Stimulated activated CD8-positive, alpha-beta memory T cell treated with anti-CD3 and anti-CD28 coated beads, Interleukin-7, amount 100 ng/mL, for 48 hours (primary cell): Measurements from ENCODE around the gene ADAP1.
"Not testable (repeated sequence)": the region's sequence is repeated elsewhere in the genome, so short reads cannot be mapped to it uniquely, and the experiment has no call there.

Source experiments
- DNase-seq, 2 donors: peaks; one replicate each; pipeline ENCODE4 v3.0.0-alpha.2; 2020; ENCODE audit warnings: low read depth in 1 of 2; ENCODE audit errors: extremely low read depth in 1 of 2

The ADAP1 gene, protein sequence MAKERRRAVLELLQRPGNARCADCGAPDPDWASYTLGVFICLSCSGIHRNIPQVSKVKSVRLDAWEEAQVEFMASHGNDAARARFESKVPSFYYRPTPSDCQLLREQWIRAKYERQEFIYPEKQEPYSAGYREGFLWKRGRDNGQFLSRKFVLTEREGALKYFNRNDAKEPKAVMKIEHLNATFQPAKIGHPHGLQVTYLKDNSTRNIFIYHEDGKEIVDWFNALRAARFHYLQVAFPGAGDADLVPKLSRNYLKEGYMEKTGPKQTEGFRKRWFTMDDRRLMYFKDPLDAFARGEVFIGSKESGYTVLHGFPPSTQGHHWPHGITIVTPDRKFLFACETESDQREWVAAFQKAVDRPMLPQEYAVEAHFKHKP

GRCh38 chr7:954330-955238 lies at the start of gene ADAP1:
Gene ADAP1 (minus strand): TSS chr7:954680. CDS start chr7:954477, 203 bp downstream.
- DNase-seq = peak; percentile 17 to 39

DNA sequence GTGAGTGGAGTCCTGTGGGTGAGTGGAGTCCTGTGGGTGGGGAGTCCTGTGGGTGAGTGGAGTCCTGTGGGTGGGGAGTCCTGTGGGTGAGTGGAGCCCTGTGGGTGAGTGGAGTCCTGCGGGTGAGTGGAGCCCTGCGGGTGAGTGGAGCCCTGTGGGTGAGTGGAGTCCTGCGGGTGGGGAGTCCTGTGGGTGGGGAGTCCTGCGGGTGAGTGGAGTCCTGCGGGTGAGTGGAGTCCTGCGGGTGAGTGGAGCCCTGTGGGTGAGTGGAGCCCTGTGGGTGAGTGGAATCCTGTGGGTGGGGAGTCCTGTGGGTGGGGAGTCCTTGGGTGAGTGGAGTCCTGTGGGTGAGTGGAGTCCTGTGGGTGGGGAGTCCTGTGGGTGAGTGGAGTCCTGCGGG lies 48.0 kb upstream of the ADAP1 start:
- DNase-seq = not testable (repeated sequence)

DNA sequence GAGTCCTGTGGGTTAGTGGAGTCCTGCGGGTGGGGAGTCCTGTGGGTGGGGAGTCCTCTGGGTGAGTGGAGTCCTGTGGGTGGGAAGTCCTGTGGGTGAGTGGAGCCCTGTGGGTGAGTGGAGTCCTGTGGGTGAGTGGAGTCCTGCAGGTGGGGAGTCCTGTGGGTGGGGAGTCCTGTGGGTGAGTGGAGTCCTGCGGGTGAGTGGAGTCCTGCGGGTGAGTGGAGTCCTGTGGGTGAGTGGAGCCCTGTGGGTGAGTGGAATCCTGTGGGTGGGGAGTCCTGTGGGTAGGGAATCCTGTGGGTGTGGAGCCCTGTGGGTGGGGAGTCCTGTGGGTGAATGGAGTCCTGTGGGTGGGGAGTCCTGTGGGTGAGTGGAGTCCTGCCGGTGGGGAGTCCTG lies 47.5 kb upstream of the ADAP1 start:
- DNase-seq = not testable (repeated sequence)

DNA sequence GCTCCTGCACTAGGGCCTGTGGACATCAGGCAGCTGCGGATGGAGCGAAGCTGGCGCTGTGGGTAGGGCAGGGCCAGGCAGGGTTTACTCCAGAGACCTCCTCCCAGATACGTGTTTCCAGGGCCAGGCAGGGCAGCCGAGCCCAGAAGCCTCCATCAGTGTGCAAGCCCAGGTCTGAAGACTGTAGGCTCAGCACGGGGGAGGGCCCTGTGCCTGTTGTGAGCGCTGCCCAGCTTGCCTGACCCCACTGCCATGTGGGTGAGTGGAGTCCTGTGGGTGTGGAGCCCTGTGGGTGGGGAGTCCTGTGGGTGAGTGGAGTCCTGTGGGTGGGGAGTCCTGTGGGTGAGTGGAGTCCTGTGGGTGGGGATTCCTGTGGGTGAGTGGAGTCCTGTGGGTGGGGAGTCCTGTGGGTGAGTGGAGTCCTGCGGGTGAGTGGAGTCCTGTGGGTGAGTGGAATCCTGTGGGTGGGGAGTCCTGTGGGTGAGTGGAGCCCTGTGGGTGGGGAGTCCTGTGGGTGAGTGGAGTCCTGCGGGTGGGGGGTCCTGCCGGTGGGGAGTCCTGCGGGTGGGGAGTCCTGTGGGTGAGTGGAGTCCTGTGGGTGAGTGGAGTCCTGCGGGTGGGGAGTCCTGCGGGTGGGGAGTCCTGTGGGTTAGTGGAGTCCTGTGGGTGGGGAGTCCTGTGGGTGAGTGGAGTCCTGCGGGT lies 46.7 kb upstream of the ADAP1 start:
- DNase-seq = not testable (repeated sequence)

GRCh38 chr7:999941-1000935 lies 45.8 kb upstream of the ADAP1 start:
- no peak for DNase-seq

DNA sequence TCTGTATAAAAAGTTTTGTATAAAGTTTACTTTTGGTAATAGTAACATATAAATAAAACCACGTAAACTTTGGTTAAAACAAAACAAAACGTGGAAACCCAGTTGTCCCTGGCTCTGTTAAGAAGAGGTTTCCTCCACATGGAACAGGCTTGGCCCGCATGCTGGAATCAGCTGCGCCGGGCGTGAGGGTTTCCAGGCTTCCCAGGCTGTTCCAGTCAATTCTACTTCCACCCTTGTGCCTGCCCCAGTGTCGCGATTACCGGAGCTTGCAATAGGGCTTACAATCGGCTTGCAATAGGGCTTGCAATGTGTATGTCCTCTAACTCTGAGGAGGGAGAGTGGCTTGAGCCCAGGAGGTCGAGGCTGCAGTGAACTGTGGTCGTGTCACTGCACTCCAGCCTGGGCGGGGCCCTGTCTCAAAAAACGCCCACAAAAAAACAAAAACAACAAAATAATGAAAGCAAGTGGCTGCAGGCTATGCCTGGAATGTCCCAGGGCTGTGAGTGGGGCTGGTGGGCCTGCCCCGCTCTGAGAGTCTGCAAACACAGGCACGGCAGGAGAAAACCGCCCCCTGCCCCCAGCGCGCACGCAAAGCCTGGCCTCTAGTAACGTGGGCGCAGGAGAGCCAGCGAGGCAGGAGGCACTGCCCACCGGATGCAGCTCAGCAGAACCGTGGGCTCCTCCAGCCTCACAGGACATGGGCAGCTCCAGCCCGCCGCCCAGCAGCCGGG lies 44.8 kb upstream of the ADAP1 start:
- no peak for DNase-seq

DNA sequence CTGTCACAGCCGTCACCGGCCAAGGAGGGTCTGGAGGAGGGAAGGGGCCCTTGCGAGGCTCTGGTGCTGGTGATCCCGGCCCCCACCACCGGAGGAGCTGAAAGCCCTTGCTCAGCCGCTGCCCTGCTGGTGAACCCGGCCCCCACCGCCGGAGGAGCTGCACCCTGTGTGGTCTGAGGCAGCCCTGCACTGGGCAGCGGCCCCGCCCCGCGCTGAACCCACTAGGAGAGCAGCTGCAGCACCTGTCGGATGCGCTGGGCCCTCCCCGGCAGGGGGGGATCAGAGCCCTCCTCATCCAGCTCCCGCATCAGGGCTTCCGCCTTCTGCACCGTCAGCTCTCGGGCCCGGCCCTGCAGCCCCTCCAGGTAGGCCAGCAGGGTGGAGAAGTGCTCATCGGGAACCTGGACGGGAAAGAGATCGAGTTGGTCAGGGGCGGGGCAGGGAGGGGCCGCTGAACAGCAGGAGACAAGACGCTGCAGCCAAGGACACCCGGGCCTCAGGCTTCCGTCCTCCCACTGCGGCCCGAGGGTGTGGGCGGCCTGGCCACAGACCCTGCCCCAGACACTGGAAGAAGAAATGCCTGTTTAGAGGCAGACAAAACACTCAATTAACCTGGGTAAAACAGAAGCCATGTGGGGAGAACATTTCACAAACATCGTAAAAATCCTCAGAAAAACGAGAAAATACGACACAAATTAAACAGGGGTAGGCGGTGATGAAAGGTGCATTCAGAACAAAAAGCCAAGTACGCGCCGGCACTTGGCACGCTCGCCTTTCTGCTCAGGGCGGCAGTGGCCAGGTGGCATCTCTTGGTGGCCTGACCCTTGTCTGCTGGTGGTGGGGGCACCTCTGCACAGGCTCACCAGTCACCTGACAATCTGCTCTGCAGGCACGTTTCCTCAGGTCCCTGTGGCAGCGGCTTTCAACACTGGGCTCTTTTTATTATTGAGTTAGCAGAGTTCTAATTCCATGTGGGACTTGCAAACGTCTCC lies 43.2 kb upstream of the ADAP1 start:
- no peak for DNase-seq

DNA sequence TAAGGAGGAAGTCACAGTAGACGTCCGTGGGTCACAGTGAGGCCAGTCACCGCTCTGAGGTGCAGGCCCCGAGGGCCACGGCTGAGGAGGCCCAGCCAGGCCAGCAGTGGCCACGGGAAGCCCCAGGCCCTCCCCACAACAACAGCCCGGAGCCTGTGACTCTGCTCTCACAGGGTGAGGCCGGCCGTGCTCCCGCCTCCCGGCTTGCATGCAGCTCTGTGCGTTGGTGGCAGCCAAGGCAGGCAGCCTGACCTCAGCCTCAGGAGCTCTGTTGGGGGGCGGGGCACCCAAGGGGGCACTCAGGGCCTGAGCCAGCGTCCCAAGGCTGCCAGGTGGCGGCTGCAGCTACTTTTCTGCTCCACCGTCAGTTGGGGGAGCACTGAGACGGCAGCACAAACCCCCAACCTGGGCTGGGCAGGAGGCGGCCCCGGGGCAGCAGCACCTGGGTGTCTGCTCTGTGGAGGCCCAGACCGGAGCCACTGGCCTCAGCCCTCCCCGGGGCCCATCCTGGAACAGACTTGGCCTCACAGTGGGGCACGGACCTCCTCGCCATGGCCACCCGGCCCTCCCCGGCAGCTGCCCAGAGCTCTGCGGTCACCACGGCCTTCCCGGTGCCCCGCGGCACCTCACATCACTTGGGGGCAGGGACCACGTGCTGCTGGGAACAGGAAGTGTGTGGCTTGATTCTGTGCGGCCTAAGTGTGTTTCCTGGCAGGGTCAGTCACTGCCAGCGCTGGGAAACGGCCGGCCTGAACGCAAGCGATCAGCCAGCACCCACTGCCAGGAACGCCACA lies 41.8 kb upstream of the ADAP1 start:
- no peak for DNase-seq

DNA sequence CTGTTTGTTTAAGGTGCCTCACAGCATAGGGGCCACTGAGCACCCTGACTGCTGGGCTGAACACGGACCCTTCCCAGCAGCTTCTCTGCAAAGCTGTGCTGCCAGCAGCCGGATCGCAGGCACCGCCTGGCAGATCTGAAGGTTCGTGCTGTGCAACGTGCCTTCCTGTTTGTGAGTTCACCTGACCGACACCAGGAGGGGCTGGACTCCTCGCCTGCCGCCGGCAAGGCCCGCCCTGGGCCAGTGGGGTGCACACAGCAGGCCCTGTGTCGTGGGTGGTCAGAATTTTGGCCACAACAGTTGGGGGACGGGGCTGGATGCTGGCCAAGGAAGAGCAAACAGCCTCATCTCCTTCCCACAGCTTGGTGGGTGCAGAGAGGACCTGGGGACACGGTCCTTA lies 41.1 kb upstream of the ADAP1 start:
- no peak for DNase-seq

- DNase-seq = no peak
Observed at GRCh38 chr7:994592-995308, 40.3 kb upstream of the ADAP1 start.

DNA sequence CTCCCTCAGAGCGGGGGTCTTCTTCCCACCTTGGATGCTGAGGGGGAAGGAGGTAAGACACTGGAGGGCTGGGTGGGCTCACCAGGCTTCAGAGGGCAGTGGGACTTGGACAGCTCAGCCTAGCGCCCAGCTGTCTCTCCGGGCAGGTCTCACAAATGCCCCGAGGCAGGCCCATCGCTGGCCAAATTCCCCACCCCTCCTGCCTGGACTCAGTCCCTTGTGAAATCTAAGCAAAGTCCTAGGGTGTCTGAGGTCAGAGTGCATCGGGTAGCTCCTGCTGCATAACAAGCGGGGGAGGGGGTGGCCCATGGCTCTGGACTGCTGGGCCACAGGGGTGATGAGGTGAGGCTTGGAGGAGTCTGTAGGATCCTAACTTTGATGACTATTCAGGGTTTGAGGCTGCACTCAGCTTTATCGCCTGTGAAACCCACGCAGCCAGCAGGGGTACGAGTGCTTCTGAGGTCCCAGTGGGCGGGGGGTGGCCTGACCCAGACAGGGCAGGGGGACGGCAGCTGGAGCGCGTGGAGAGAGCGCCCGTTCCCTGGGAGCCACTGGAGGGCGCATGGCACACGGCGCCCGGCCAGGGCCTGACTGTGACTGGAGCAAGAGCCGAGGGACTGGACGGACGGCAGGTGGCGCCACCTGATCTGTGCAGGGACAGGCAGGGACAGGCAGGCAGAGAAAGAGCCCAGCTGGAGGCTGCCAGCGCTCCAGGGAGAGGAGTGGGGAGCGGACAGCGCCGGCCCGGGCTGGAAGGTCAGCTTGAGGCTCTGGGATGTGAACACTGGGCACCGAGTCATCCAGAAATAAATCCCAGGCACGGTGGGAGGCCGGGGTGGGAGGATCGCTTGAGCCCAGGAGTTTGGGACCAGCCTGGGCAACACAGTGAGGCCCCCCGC lies 38.5 kb upstream of the ADAP1 start:
- peak; percentile 84 to 91 for DNase-seq

DNA sequence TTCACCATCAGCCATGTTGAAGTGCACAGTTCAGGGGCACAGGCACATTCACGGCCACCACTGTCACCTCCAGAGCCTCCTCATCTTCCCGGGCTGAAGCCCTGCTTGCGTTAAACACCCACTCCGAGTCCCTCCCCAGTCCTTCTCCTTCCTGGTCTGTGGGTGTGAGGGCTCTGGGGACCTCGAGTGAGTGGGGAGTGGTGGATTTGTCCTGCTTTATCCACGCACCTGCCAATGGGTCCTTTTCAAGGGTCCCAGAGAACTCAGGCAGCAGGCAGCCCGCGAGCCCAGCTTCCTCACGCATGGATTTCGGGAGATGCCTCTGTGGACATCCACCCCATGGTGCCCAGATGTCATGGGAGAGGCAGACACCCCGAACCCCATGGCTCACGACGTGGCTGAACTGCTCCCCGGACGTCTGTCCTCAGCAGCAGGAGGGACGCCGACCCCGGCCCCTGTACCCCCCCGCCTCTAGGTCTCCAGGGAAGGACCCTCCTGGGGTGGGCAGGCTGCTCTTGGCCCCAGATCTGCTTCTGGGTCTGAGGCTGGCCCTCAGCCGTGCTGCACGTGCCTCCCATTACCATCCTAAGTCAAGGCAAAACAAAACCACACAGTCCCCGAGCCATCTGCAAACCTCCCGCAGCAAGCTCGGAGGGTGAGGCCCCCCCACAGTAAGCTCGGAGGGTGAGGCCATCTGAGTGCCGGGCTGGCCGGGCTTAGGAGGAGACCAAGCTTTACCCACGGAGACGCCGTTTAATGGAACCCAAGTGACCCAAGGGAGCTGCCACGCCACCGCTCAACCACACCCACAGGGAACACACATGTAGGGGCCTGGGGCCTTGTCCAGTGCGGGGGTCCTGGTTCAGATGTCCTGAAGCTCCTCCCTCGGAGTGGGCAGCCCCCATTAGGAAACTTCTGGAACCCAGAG lies 37.5 kb upstream of the ADAP1 start:
- DNase-seq = no peak

GRCh38 chr7:990933-991728 lies 36.7 kb upstream of the ADAP1 start:
- DNase-seq = no peak

DNA sequence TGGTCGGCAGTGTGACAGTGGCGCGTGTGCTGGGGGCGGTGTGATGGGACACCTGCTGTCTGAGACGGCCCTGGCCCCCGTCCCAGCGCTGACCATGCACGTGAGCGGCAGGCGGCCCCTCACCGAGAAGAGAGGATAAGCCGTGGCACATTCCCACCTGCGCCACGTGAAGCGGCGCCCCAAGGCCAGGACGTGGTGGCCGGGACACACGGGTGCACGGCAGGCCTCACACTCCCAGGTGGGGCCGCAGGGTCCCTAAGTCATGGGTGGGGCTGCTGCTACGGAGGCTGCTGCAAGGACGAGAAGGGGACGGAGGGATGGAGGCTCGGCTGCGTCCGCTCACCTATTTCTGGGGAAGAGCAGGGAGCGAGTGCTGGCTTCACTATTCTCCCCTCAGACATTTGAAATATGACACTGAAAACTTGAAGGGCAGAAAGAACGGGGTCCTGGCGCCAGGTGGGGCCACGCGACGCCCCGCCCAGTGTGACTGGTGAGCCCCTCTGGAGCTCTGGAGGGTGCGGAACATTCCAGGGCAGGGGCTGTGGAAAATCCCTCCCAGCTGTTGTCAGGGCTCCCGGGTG lies 36.0 kb upstream of the ADAP1 start:
- no peak for DNase-seq
